Stomach (tissue), 9 donors: Measurements from ENCODE around the gene RIMKLA. TPM values are rescaled to one million over a fixed set of nuclear protein-coding genes. Genes with fewer than 3 reads are reported as not detected.
A peak's percentile ranks its signal among the peaks of the same experiment; 100 is the strongest.

Experiments
- DNase-seq, 2 donors: peaks; one replicate each; pipeline versions ENCODE4 v3.0.0 to v3.0.0-alpha.2; 2013 to 2019
- H3K27ac ChIP-seq, 5 donors: fragments of 200-600 bp in 4 of 5; sonication (generic) in 4 of 5; one replicate each; pipeline ENCODE4 v1.5.1; 2013 to 2019; ENCODE audit warnings: mild to moderate bottlenecking in 1 of 5, moderate library complexity in 1 of 5
- H3K27me3 ChIP-seq, 3 donors: fragments of 200-600 bp; sonication (generic); one replicate each; pipeline ENCODE4 v1.5.1; 2017 to 2019; ENCODE audit warnings: mixed run types in 1 of 3
- H3K36me3 ChIP-seq, 4 donors: fragments of 200-600 bp; sonication (generic); 1 replicate in 3 of 4; 2 replicates in 1 of 4; pipeline ENCODE4 v1.5.1; 2016 to 2019
- H3K4me1 ChIP-seq, 4 donors: fragments of 200-600 bp; sonication (generic); one replicate each; pipeline ENCODE4 v1.5.1; 2016 to 2019
- H3K4me3 ChIP-seq, 4 donors: fragments of 200-600 bp; sonication (generic) in 3 of 4; one replicate each; pipeline ENCODE4 v1.5.1; 2016 to 2019; ENCODE audit warnings: mild to moderate bottlenecking in 1 of 4
- H3K9me3 ChIP-seq, 4 donors: fragments of 200-600 bp; sonication (generic); one replicate each; pipeline ENCODE4 v1.5.1; 2016 to 2019
- EP300 ChIP-seq: sonication (generic); formaldehyde crosslinking; IDR thresholded peaks from one replicate; pipeline ENCODE4 v1.6.1; 2017; ENCODE audit warnings: antibody characterized with exemption
- POLR2A ChIP-seq, 4 donors: fragments of 450-650 bp; IDR thresholded peaks; one replicate each; pipeline ENCODE4 v1.6.1; 2016; ENCODE audit warnings: antibody characterized with exemption in 4 of 4, control low read depth in 2 of 4, mild to moderate bottlenecking in 1 of 4, moderate library complexity in 1 of 4
- POLR2AphosphoS5 ChIP-seq, 3 donors: sonication (generic); formaldehyde crosslinking; IDR thresholded peaks; one replicate each; pipeline ENCODE4 v1.6.1; 2016; ENCODE audit warnings: antibody characterized with exemption in 3 of 3
- whole genome bisulfite sequencing, 5 donors: extraction: QIAGEN DNeasy Blood & Tissue Kit in 3 of 5; methylation state at CpG; one replicate each; pipeline versions ENCODE4 v1.1.5 to v1.1.7; 2013 to 2018; 5-methylcytosine and 5-hydroxymethylcytosine counted together
- intact Hi-C: fragments of 100-400 bp; cut with DNase I; formaldehyde crosslinking; loops from one replicate; pipeline ENCODE4 v1.15.1; 2023; ENCODE audit warnings: low total_unique reads
- polyA plus RNA-seq, 3 donors: library from polyadenylated mRNA; stranded (reverse); fragments of 200-250 nt; gene quantifications; one replicate each; pipeline ENCODE4 v1.2.3, GENCODE V29; 2013
- total RNA-seq, 5 donors: library from RNA; depleted of rRNA; stranded (reverse); fragments of >200 nt; gene quantifications; one replicate each; pipeline versions ENCODE4 v1.1.0 to v1.2.3, GENCODE V29; 2014 to 2016
- TF ChIP-seq, protein P1 (sequence below), 7 experiments: fragments of 450-650 bp in 4 of 7; fragments of 200-600 bp in 3 of 7; sonication (generic) in 3 of 7; IDR thresholded peaks; one replicate each; pipeline ENCODE4 v1.5.1; 2016 to 2019; ENCODE audit warnings: antibody characterized with exemption in 7 of 7, control low read depth in 2 of 7, mild to moderate bottlenecking in 1 of 7
- donor health status: healthy with polysubstance abuse.
- donor health status: Bipolar disorder and iron deficiency.
- donor health status: healthy.

RIMKLA gene
- total and polyA plus RNA-seq, 8 donors, result 0.15 to 12.7 (median 0.56) TPM; not detected in 1

DNA sequence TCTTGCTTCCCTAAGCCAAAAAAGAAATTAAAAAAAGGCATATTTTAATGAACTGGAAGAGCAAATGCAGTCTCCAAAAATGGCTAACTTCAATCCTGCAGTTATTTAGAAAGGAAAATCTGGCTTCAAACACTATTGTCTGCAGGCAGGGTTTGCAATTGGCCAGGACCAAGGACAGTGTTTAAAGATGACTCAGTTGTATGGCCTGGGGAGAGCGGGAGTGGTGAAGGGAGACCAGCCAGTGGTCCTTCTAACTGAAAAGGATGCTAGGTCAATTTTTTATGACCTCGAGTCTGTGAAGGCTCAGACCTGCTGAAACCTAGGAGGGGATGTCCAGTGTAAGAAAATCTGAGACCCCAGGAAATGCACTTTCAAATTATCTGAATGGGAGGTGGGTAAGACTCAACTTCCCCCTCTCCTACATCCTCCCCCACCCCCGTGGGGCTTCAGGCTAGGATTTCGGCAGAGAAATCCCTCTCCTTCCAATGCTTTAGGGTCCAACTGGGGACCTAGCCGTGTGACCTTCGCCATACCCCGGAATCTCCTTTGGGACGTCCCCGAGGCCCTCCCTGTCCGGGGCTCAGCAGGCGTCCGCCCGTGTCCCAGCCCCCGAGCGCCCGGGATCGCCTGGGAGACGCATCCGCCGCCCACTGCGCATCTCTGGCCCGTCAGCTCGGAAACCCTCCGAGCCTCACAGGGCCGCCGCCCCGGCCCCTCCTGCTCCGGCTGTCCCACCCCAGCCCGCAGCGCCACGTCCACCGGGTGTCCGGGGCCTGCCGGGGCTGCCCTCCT lies 602 bp upstream of the RIMKLA start:
- Histone ChIP-seq H3K4me1 (peaks cover 9 to 19% (median 12%) of the 10 kb centered on the region in 4 donors), H3K27me3 (peaks cover 0 to 24% (median 7%) of the 10 kb centered on the region in 3 donors), H3K27ac (peak overlapping the region in 3 of 5 donors; percentile 33 to 78 (median 50)), H3K4me3 (peak overlapping the region; percentile 64 to 80 (median 68)), H3K9me3 (no peaks in the 10 kb centered on the region), H3K36me3 (no peaks in the 10 kb centered on the region)
- intact Hi-C loops, result no loop called here
- 2 to 10% (median 2%) methylated on average over 6 to 34 of the region's 34 CpGs for WGBS, 5 donors
- TF ChIP-seq POLR2A (IDR thresholded peaks at IDR 0.05), result no peak
- TF ChIP-seq POLR2AphosphoS5 (IDR thresholded peaks at IDR 0.05), result no peak
- TF ChIP-seq EP300, result no peak
- TF ChIP-seq, protein P1, sequence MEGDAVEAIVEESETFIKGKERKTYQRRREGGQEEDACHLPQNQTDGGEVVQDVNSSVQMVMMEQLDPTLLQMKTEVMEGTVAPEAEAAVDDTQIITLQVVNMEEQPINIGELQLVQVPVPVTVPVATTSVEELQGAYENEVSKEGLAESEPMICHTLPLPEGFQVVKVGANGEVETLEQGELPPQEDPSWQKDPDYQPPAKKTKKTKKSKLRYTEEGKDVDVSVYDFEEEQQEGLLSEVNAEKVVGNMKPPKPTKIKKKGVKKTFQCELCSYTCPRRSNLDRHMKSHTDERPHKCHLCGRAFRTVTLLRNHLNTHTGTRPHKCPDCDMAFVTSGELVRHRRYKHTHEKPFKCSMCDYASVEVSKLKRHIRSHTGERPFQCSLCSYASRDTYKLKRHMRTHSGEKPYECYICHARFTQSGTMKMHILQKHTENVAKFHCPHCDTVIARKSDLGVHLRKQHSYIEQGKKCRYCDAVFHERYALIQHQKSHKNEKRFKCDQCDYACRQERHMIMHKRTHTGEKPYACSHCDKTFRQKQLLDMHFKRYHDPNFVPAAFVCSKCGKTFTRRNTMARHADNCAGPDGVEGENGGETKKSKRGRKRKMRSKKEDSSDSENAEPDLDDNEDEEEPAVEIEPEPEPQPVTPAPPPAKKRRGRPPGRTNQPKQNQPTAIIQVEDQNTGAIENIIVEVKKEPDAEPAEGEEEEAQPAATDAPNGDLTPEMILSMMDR (IDR thresholded peaks at IDR 0.05), result no peak
- peak in 1 of 2 donors; percentile 50 for DNase-seq

DNA sequence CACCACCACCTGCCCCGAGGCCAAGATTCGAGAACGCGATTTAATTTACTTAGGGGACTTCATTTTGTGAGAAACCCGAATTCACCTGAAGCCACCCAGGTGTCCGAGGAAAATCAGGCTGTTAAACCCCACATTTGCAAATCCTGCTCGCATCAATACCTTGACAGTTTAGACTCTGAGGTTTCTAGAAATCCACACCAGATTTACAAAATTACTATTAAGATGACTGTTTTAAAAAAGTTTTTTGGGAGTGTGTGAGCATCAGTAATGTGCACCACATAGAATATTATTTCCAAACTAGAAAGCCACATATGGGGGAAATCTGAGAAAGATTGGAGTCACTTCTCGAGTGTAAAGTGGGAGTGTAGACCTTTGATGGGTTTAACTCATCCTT lies 685 bp downstream of the RIMKLA start:
- peak overlapping the region in 2 of 5 donors; percentile 50 to 78 for H3K27ac ChIP-seq

DNA sequence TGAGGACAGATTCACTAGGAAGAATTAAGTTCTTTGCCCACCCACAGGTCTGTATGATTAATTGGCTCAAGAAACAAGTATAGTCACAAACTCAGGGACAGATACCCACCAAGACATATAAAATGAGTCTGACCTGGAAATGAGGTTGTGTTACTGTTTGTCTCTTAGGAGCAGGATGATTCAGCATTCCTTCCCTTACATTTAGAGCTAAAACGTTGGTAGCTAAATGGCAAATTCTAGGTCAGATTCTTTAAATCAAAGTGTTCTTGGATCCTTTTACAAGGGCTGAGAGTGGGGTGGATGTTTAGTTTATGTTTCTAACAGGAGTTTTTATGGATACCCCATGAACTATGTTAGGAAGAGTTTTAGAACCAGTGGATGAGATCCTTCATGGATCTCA lies 4.7 kb downstream of the RIMKLA start:
- Histone ChIP-seq H3K36me3 (no peaks in the 10 kb centered on the region), H3K27me3 (peaks cover 0 to 19% (median 7%) of the 10 kb centered on the region in 3 donors), H3K4me3 (no peak overlapping the region), H3K27ac (no peak overlapping the region), H3K4me1 (peaks cover 4 to 12% (median 8%) of the 10 kb centered on the region in 4 donors), H3K9me3 (no peaks in the 10 kb centered on the region)
- intact Hi-C loops, result no loop called here
- TF ChIP-seq, protein P1 (IDR thresholded peaks at IDR 0.05), result no peak
- TF ChIP-seq POLR2A (IDR thresholded peaks at IDR 0.05) (no peak), POLR2AphosphoS5 (IDR thresholded peaks at IDR 0.05) (no peak), EP300 (no peak)
- no peak for DNase-seq
- 13 to 28% (median 23%) methylated on average over 1 of the region's 1 CpG for WGBS, 5 donors

More for the DNA sequence above, 685 bp downstream of the RIMKLA start:
- H3K4me1 ChIP-seq, result peaks cover 9 to 19% (median 12%) of the 10 kb centered on the region in 4 donors
- peak overlapping the region; percentile 64 to 80 (median 68) for H3K4me3 ChIP-seq
- TF ChIP-seq POLR2A (IDR thresholded peaks at IDR 0.05) (no peak), EP300 (no peak), POLR2AphosphoS5 (IDR thresholded peaks at IDR 0.05) (no peak)
- TF ChIP-seq, protein P1 (IDR thresholded peaks at IDR 0.05), result no peak
- no peaks in the 10 kb centered on the region for H3K9me3 ChIP-seq
- peaks cover 0 to 24% (median 7%) of the 10 kb centered on the region in 3 donors for H3K27me3 ChIP-seq
- 16 to 19% (median 18%) methylated on average over 8 of the region's 8 CpGs for WGBS, 5 donors
- no peak for DNase-seq
- intact Hi-C loops, result no loop called here
- no peaks in the 10 kb centered on the region for H3K36me3 ChIP-seq

DNA sequence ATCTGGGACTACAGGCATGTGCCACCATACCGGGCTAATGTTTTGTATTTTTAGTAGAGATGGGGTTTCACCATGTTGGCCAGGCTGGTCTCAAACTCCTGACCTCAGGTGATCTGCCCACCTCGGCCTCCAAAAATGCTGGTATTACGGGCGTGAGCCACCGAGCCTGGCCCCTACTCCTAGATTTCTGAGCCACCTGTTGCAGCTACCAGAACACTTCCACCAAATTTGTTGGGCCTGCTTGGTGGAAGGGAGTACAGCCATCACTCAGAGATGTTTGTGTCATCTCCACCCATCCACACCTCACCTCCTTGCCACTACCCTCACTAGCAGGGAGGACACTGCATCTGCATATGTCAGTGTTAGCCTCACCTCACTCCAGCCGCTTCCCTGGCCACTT lies 5.5 kb downstream of the RIMKLA start:
- H3K4me1 ChIP-seq, result peaks cover 2 to 8% (median 4%) of the 10 kb centered on the region in 4 donors
- H3K9me3 ChIP-seq, result no peaks in the 10 kb centered on the region
- DNase-seq, result no peak
- peaks cover 0 to 11% (median 7%) of the 10 kb centered on the region in 3 donors for H3K27me3 ChIP-seq
- WGBS, 5 donors, result 86 to 97% (median 96%) methylated on average over 6 of the region's 6 CpGs
- no peaks in the 10 kb centered on the region for H3K36me3 ChIP-seq
- intact Hi-C loops, result no loop called here
- no peak overlapping the region for H3K27ac ChIP-seq
- no peak overlapping the region for H3K4me3 ChIP-seq
- TF ChIP-seq EP300, result no peak
- TF ChIP-seq POLR2AphosphoS5 (IDR thresholded peaks at IDR 0.05), result no peak
- no peak for TF ChIP-seq POLR2A (IDR thresholded peaks at IDR 0.05)
- TF ChIP-seq, protein P1 (IDR thresholded peaks at IDR 0.05), result no peak
